GM12801 (cell line): Measurements from ENCODE around the gene ABTB1.

Source experiments
- CTCF ChIP-seq: IDR thresholded peaks from one replicate; pipeline ENCODE4 v1.5.1; 2011; ENCODE audit warnings: control low read depth; ENCODE audit not compliant: insufficient read length; ENCODE audit errors: extremely low read depth

The ABTB1 gene

DNA sequence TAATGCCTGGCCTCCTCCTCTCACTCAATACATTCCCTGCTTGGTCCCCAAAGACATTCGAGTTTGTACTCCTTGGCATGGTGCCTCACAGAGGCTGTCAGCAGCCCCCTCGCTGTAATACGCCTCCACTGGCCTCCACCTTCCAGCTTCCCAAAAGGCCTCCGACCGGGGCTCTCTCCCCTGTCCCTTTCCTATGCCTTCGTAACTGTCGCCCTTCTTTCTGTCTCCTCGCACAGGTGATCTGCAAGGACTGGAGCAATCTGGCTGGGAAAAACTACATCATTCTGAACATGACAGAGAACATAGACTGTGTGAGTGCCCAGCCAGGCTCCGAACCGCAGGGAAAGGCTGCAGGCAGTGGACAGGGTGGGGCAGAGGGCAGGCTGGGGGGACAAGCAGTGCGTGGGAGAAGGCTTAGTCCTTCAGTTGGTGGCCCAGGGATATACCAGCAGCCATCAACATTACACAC is 10.7 kb upstream of the ABTB1 start:
- no peak for TF ChIP-seq CTCF

GRCh38 chr3:127663151-127663550 is 9.6 kb upstream of the ABTB1 start:
- TF ChIP-seq CTCF: no peak

DNA sequence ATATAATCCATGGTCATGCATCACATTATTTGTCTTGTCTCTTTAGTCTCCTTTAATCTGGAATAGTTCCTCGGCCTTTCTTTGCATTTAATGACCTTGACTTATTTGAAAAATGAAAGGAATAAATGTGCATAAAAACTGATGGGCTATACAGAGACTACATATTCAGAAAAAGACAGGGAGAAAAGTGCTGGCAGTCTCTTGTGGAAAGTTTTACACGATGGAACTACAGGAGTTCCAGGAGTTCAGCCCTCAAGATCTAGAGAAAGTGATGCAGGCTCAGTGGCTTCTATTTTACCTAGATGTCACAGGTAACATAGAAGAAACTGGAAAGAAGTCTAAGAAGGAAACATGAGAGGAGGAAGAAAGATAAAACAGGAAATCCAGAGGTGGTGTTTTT is 7.6 kb upstream of the ABTB1 start:
- TF ChIP-seq CTCF: no peak

- TF ChIP-seq CTCF: no peak
Observed at GRCh38 chr3:127665586-127665985, 7.2 kb upstream of the ABTB1 start.

- TF ChIP-seq CTCF: no peak
Observed at GRCh38 chr3:127666676-127667075, 6.1 kb upstream of the ABTB1 start.

GRCh38 chr3:127667119-127667681 is 5.6 kb upstream of the ABTB1 start:
- TF ChIP-seq CTCF: no peak

DNA sequence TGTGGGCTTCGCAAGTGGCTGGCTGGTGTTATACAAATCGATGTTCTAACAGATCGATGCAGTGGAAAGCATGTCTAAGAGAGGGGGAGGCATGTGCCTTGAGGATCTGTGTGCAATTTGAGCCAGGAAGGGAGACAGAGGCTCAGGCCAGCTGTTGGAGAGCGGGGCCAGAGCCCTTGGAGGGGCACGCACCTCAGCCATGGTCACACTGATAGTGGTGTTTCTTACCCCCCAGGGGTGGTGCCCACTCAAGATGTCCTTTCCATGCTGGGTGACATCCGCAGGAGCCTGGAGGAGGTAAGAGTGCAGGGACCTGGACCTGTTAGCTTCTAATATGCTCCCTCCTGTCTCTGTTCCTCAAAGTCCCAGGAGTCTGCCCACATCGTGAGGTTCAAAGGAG is 3.8 kb upstream of the ABTB1 start:
- no peak for TF ChIP-seq CTCF
